Spleen (tissue), 7 donors: ENCODE results near the gene RNASEH1.

ENCODE experiments used
- CTCF ChIP-seq, 11 experiments: fragments of 200-600 bp in 7 of 11; fragments of 450-650 bp in 4 of 11; sonication (generic) in 4 of 11; IDR thresholded peaks in 8 of 11; conservative IDR thresholded peaks in 3 of 11; 1 replicate in 7 of 11; 2 replicates in 4 of 11; pipeline versions ENCODE4 v1.4.0 to v1.8.0; 2016 to 2021; ENCODE audit warnings: antibody characterized with exemption in 11 of 11, inconsistent platforms in 4 of 11, mild to moderate bottlenecking in 1 of 11
- POLR2A ChIP-seq, 3 donors: fragments of 450-650 bp; IDR thresholded peaks; one replicate each; pipeline ENCODE4 v1.5.1; 2017; ENCODE audit warnings: antibody characterized with exemption in 3 of 3, mild to moderate bottlenecking in 1 of 3
- POLR2AphosphoS5 ChIP-seq, 3 donors: sonication (generic); formaldehyde crosslinking; IDR thresholded peaks; one replicate each; pipeline ENCODE4 v1.5.1; 2017; ENCODE audit warnings: antibody characterized with exemption in 3 of 3
- donor health status: DM: no; HTN: no; CAD: no; lungs with moderate emphysema.
- donor health status: DM: no; HTN: no; CAD: no.
- donor health status: DM: no; HTN: no; CAD: no.

GRCh38 chr2:3505771-3506170 lies 52.4 kb downstream of the RNASEH1 start:
- TF ChIP-seq POLR2A (IDR thresholded peaks at IDR 0.05) (no peak), CTCF (IDR thresholded peaks at IDR 0.05 in 8 of 11, conservative IDR thresholded peaks at IDR 0.05 in 3 of 11) (no peak), POLR2AphosphoS5 (IDR thresholded peaks at IDR 0.05) (no peak)
